SU-DHL-6 (cell line): ENCODE data around the gene ATP1B3.

Experiments
- CTCF ChIP-seq: fragments of 200-600 bp; sonication (generic); IDR thresholded peaks from one replicate; pipeline ENCODE4 v1.5.1; 2017; ENCODE audit warnings: antibody characterized with exemption, mild to moderate bottlenecking, low read length, moderate library complexity; ENCODE audit not compliant: insufficient read depth, poor library complexity, severe bottlenecking
- EZH2phosphoT487 ChIP-seq: fragments of 200-600 bp; sonication (generic), shearing (Covaris generic); conservative IDR thresholded peaks from 2 replicates; pipeline ENCODE4 v1.6.1; 2018; ENCODE audit warnings: mild to moderate bottlenecking, antibody characterized with exemption, low read length, moderate library complexity, mixed read lengths

DNA sequence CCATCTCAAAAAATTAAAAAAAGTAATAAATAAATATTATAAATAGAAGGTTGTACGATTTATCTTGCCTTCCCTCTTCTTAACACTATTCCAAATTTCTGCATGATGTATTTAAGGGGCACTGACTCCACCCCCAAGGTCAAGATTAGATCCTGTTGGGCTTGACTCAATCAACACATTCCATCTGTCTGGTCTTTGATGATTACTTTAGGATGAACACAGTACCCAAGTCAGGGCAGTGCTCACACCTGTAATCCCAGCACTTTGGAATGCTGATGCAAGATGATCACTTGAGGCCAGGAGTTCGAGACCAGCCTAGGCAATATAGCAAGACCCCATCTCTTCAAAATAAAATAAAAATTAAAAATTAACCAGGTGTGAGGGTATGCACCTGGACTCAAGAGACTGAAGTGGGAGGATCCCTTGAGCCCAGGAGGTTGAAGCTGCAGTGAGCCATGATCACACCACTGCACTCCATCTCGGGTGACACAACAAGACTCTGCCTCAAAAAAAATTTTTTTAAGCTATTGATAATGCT lies 14.1 kb upstream of the ATP1B3 start:
- TF ChIP-seq CTCF = no peak
- TF ChIP-seq EZH2phosphoT487 = no peak
